ENCODE results near the gene LMBR1.

DNA sequence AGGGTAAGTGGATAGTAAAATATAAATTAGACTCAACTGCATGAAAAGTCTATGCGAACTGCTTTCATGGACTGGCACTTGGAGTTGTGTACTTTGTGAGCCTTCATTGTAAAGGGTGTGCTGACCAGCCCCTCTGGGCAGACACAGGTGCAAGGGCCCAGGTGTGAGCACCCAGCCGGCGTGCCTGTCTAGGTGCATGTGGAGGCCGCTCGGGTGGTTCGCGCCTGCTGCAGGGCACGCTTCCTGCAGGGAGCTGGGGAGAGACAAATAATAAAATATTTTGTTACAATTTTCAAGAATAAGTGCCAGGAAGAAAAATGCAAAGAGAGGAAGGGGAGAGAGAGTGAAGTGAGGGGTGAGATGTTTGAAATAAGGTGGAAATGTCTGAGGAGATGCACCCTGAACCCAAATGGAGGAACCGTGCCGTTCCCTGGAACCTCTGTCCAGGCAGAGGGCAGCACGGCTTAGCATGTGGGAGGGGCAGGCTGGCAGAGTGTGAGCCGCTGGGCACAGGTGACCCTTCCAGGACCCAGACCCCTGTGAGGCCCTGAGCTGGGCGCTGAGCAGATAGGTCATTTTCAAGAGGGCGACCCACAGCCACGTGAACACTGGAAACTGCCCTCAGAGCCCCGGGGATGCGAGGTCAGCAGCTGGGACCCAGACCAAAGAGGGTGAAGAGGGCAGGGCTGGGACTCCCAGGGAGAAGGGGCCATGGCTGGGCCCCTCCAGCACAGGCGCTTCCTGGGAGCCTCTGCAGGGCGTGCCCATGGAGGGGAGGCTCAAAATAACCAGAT, 223.8 kb downstream of the LMBR1 start:
- TF ChIP-seq, protein P1, sequence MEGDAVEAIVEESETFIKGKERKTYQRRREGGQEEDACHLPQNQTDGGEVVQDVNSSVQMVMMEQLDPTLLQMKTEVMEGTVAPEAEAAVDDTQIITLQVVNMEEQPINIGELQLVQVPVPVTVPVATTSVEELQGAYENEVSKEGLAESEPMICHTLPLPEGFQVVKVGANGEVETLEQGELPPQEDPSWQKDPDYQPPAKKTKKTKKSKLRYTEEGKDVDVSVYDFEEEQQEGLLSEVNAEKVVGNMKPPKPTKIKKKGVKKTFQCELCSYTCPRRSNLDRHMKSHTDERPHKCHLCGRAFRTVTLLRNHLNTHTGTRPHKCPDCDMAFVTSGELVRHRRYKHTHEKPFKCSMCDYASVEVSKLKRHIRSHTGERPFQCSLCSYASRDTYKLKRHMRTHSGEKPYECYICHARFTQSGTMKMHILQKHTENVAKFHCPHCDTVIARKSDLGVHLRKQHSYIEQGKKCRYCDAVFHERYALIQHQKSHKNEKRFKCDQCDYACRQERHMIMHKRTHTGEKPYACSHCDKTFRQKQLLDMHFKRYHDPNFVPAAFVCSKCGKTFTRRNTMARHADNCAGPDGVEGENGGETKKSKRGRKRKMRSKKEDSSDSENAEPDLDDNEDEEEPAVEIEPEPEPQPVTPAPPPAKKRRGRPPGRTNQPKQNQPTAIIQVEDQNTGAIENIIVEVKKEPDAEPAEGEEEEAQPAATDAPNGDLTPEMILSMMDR (IDR thresholded peaks at IDR 0.05): no peak
- TF ChIP-seq POLR2AphosphoS5 (IDR thresholded peaks at IDR 0.05; ENCODE audit: low read depth, low read length) (no peak), SIN3A (IDR thresholded peaks at IDR 0.05; ENCODE audit: borderline replicate concordance, insufficient read depth, low read depth, low read length) (no peak), TCF7L2 (IDR thresholded peaks at IDR 0.05; ENCODE audit: low read depth, low read length) (no peak)
- TF ChIP-seq, protein P2, sequence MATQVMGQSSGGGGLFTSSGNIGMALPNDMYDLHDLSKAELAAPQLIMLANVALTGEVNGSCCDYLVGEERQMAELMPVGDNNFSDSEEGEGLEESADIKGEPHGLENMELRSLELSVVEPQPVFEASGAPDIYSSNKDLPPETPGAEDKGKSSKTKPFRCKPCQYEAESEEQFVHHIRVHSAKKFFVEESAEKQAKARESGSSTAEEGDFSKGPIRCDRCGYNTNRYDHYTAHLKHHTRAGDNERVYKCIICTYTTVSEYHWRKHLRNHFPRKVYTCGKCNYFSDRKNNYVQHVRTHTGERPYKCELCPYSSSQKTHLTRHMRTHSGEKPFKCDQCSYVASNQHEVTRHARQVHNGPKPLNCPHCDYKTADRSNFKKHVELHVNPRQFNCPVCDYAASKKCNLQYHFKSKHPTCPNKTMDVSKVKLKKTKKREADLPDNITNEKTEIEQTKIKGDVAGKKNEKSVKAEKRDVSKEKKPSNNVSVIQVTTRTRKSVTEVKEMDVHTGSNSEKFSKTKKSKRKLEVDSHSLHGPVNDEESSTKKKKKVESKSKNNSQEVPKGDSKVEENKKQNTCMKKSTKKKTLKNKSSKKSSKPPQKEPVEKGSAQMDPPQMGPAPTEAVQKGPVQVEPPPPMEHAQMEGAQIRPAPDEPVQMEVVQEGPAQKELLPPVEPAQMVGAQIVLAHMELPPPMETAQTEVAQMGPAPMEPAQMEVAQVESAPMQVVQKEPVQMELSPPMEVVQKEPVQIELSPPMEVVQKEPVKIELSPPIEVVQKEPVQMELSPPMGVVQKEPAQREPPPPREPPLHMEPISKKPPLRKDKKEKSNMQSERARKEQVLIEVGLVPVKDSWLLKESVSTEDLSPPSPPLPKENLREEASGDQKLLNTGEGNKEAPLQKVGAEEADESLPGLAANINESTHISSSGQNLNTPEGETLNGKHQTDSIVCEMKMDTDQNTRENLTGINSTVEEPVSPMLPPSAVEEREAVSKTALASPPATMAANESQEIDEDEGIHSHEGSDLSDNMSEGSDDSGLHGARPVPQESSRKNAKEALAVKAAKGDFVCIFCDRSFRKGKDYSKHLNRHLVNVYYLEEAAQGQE (IDR thresholded peaks at IDR 0.05; ENCODE audit: insufficient read depth in 1 of 2, low read depth in 2 of 2, low read length in 1 of 2): no peak
